Duodenal mucosa (tissue), 2 donors: ENCODE data around the gene ZHX3.

Source experiments
- H3K27ac ChIP-seq: one replicate; pipeline ENCODE4 v1.7.0; 2013; ENCODE audit warnings: low read depth, low read length
- H3K27me3 ChIP-seq, 2 donors: one replicate each; pipeline ENCODE4 v1.7.0; 2013; ENCODE audit warnings: low read length in 2 of 2, control low read depth in 1 of 2; ENCODE audit not compliant: insufficient read depth in 2 of 2, control insufficient read depth in 1 of 2
- H3K36me3 ChIP-seq, 2 donors: one replicate each; pipeline ENCODE4 v1.7.0; 2013; ENCODE audit warnings: low read length in 2 of 2, control low read depth in 1 of 2; ENCODE audit not compliant: insufficient read depth in 2 of 2, control insufficient read depth in 1 of 2
- H3K4me1 ChIP-seq, 2 donors: one replicate each; pipeline ENCODE4 v1.7.0; 2013; ENCODE audit warnings: low read length in 2 of 2, control low read depth in 1 of 2; ENCODE audit not compliant: insufficient read depth in 2 of 2, control insufficient read depth in 1 of 2
- H3K4me3 ChIP-seq, 2 donors: one replicate each; pipeline ENCODE4 v1.7.0; 2013; ENCODE audit warnings: low read length in 2 of 2, low read depth in 1 of 2
- H3K9ac ChIP-seq, 2 donors: one replicate each; pipeline ENCODE4 v1.7.0; 2013; ENCODE audit warnings: low read length in 2 of 2, low read depth in 1 of 2
- H3K9me3 ChIP-seq, 2 donors: one replicate each; pipeline ENCODE4 v1.7.0; 2013; ENCODE audit warnings: low read length in 2 of 2, control low read depth in 1 of 2; ENCODE audit not compliant: control insufficient read depth in 1 of 2

The ZHX3 gene

GRCh38 chr20:41300886-41301285, 16.6 kb downstream of the ZHX3 start:
- H3K36me3 ChIP-seq, result no peaks in the 10 kb centered on the region
- no peaks in the 10 kb centered on the region for H3K27me3 ChIP-seq
- H3K9me3 ChIP-seq, result no peaks in the 10 kb centered on the region
- H3K4me1 ChIP-seq, result peaks cover 0 to 7% of the 10 kb centered on the region in 2 donors
- H3K9ac ChIP-seq, result no peak overlapping the region
- H3K4me3 ChIP-seq, result no peak overlapping the region
- H3K27ac ChIP-seq, result no peak overlapping the region

- no peaks in the 10 kb centered on the region for H3K36me3 ChIP-seq
- no peaks in the 10 kb centered on the region for H3K27me3 ChIP-seq
- no peaks in the 10 kb centered on the region for H3K9me3 ChIP-seq
- H3K27ac ChIP-seq, result no peak overlapping the region
- H3K9ac ChIP-seq, result no peak overlapping the region
- peaks cover 0 to 7% of the 10 kb centered on the region in 2 donors for H3K4me1 ChIP-seq
- no peak overlapping the region for H3K4me3 ChIP-seq
These were observed 17.1 kb downstream of the ZHX3 start for GRCh38 chr20:41300383-41300782.

GRCh38 chr20:41299899-41300298, 17.6 kb downstream of the ZHX3 start:
- Histone ChIP-seq H3K4me3 (no peak overlapping the region), H3K36me3 (no peaks in the 10 kb centered on the region), H3K27me3 (no peaks in the 10 kb centered on the region), H3K27ac (no peak overlapping the region), H3K9ac (no peak overlapping the region), H3K4me1 (peaks cover 0 to 7% of the 10 kb centered on the region in 2 donors), H3K9me3 (no peaks in the 10 kb centered on the region)

- Histone ChIP-seq H3K36me3 (no peaks in the 10 kb centered on the region), H3K4me1 (no peaks in the 10 kb centered on the region), H3K9ac (no peak overlapping the region), H3K4me3 (no peak overlapping the region), H3K27me3 (no peaks in the 10 kb centered on the region), H3K27ac (no peak overlapping the region), H3K9me3 (no peaks in the 10 kb centered on the region)
These were observed 24.1 kb downstream of the ZHX3 start for GRCh38 chr20:41293269-41294037.

GRCh38 chr20:41290804-41291389, 26.6 kb downstream of the ZHX3 start:
- peaks cover 8 to 10% of the 10 kb centered on the region in 2 donors for H3K9me3 ChIP-seq
- no peak overlapping the region for H3K9ac ChIP-seq
- no peaks in the 10 kb centered on the region for H3K27me3 ChIP-seq
- H3K36me3 ChIP-seq, result no peaks in the 10 kb centered on the region
- H3K4me1 ChIP-seq, result no peaks in the 10 kb centered on the region
- H3K4me3 ChIP-seq, result no peak overlapping the region
- H3K27ac ChIP-seq, result no peak overlapping the region

- Histone ChIP-seq H3K9ac (no peak overlapping the region), H3K4me3 (no peak overlapping the region), H3K27me3 (no peaks in the 10 kb centered on the region), H3K4me1 (no peaks in the 10 kb centered on the region), H3K36me3 (no peaks in the 10 kb centered on the region), H3K27ac (no peak overlapping the region), H3K9me3 (peaks cover 8 to 10% of the 10 kb centered on the region in 2 donors)
These were observed 30.2 kb downstream of the ZHX3 start for GRCh38 chr20:41287327-41287726.

GRCh38 chr20:41286240-41286851, 31.2 kb downstream of the ZHX3 start:
- peaks cover 8 to 10% of the 10 kb centered on the region in 2 donors for H3K9me3 ChIP-seq
- no peaks in the 10 kb centered on the region for H3K27me3 ChIP-seq
- H3K4me1 ChIP-seq, result no peaks in the 10 kb centered on the region
- H3K27ac ChIP-seq, result no peak overlapping the region
- H3K36me3 ChIP-seq, result no peaks in the 10 kb centered on the region
- no peak overlapping the region for H3K9ac ChIP-seq
- no peak overlapping the region for H3K4me3 ChIP-seq

- Histone ChIP-seq H3K4me1 (peaks cover 0 to 3% of the 10 kb centered on the region in 2 donors), H3K27me3 (no peaks in the 10 kb centered on the region), H3K4me3 (no peak overlapping the region), H3K9ac (no peak overlapping the region), H3K9me3 (no peaks in the 10 kb centered on the region), H3K27ac (no peak overlapping the region), H3K36me3 (no peaks in the 10 kb centered on the region)
These were observed 37.8 kb downstream of the ZHX3 start for GRCh38 chr20:41279546-41280225.

- H3K9me3 ChIP-seq, result no peaks in the 10 kb centered on the region
- no peak overlapping the region for H3K4me3 ChIP-seq
- H3K27ac ChIP-seq, result no peak overlapping the region
- no peaks in the 10 kb centered on the region for H3K36me3 ChIP-seq
- H3K27me3 ChIP-seq, result no peaks in the 10 kb centered on the region
- H3K9ac ChIP-seq, result no peak overlapping the region
- peaks cover 0 to 3% of the 10 kb centered on the region in 2 donors for H3K4me1 ChIP-seq
These were observed 38.6 kb downstream of the ZHX3 start for GRCh38 chr20:41278936-41279335.

GRCh38 chr20:41277049-41277448, 40.5 kb downstream of the ZHX3 start:
- Histone ChIP-seq H3K27ac (no peak overlapping the region), H3K4me1 (peaks cover 3 to 8% of the 10 kb centered on the region in 2 donors)

More at GRCh38 chr20:41277049-41277448, 40.5 kb downstream of the ZHX3 start:
- Histone ChIP-seq H3K9me3 (no peaks in the 10 kb centered on the region), H3K9ac (no peak overlapping the region), H3K4me3 (no peak overlapping the region), H3K27me3 (no peaks in the 10 kb centered on the region), H3K36me3 (no peaks in the 10 kb centered on the region)
